OCI-LY1 (cell line): ENCODE measurements around the gene APBA3.

Source experiments
- H2AFZ ChIP-seq: fragments of 200-600 bp; sonication (generic), shearing (Covaris generic); 2 replicates; pipeline ENCODE4 v1.6.0; 2014; ENCODE audit warnings: antibody characterized with exemption, mild to moderate bottlenecking, low read length
- H3F3A ChIP-seq: fragments of 200-600 bp; sonication (generic), shearing (Covaris generic); 2 replicates; pipeline ENCODE4 v1.6.0; 2014; ENCODE audit warnings: mild to moderate bottlenecking, antibody characterized with exemption, low read length, moderate library complexity; ENCODE audit not compliant: insufficient read depth
- H3K27ac ChIP-seq: fragments of 200-600 bp; sonication (generic); 2 replicates; pipeline ENCODE4 v1.5.1; 2014; ENCODE audit warnings: low read length, mixed run types, mild to moderate bottlenecking, low read depth; ENCODE audit not compliant: poor library complexity, severe bottlenecking
- H3K27me3 ChIP-seq: fragments of 200-600 bp; sonication (generic); 2 replicates; pipeline ENCODE4 v1.6.0; 2014; ENCODE audit warnings: antibody characterized with exemption, mild to moderate bottlenecking, low read length, moderate library complexity; ENCODE audit not compliant: insufficient read depth
- H3K36me3 ChIP-seq: fragments of 200-600 bp; sonication (generic); 2 replicates; pipeline ENCODE4 v1.6.1; 2014; ENCODE audit warnings: mild to moderate bottlenecking, antibody characterized with exemption, low read length, moderate library complexity, mixed read lengths; ENCODE audit not compliant: insufficient read depth
- H3K4me1 ChIP-seq: fragments of 200-600 bp; sonication (generic); 2 replicates; pipeline ENCODE4 v1.5.1; 2014; ENCODE audit warnings: mild to moderate bottlenecking, low read length, moderate library complexity; ENCODE audit not compliant: insufficient read depth, severe bottlenecking
- H3K4me2 ChIP-seq: fragments of 200-600 bp; sonication (generic), shearing (Covaris generic); 2 replicates; pipeline ENCODE4 v1.6.1; 2014; ENCODE audit warnings: low read length
- H3K4me3 ChIP-seq: fragments of 200-600 bp; sonication (generic); 2 replicates; pipeline ENCODE4 v1.5.1; 2014; ENCODE audit warnings: low read length, low read depth, mild to moderate bottlenecking, mixed read lengths; ENCODE audit not compliant: poor library complexity, severe bottlenecking
- H3K79me2 ChIP-seq: fragments of 200-600 bp; shearing (Covaris generic); 2 replicates; pipeline ENCODE4 v1.6.1; 2016; ENCODE audit warnings: mixed run types, low read length, mixed read lengths; ENCODE audit not compliant: insufficient read depth
- H3K9ac ChIP-seq: fragments of 200-600 bp; sonication (generic), shearing (Covaris generic); 2 replicates; pipeline ENCODE4 v1.6.1; 2014; ENCODE audit warnings: mild to moderate bottlenecking, low read length, mixed read lengths
- H3K9me2 ChIP-seq: fragments of 200-600 bp; sonication (generic), shearing (Covaris generic); 2 replicates; pipeline ENCODE4 v1.6.1; 2014; ENCODE audit warnings: low read depth, mild to moderate bottlenecking, low read length, mixed read lengths
- H3K9me3 ChIP-seq: fragments of 200-600 bp; shearing (Covaris generic); 2 replicates; pipeline ENCODE4 v1.6.1; 2014; ENCODE audit warnings: low read length, mixed read lengths
- H4K20me1 ChIP-seq: fragments of 200-600 bp; sonication (generic), shearing (Covaris generic); 2 replicates; pipeline ENCODE4 v1.6.0; 2016; ENCODE audit warnings: mild to moderate bottlenecking, low read length; ENCODE audit not compliant: insufficient read depth
- CTCF ChIP-seq: fragments of 200-600 bp; sonication (generic), shearing (Covaris generic); IDR thresholded peaks from 2 replicates; pipeline ENCODE4 v1.5.1; 2017; ENCODE audit warnings: mild to moderate bottlenecking, antibody characterized with exemption, low read length, moderate library complexity, mixed read lengths
- EZH2 ChIP-seq: fragments of 200-600 bp; sonication (generic), shearing (Covaris generic); IDR thresholded peaks from 2 replicates; pipeline ENCODE4 v1.8.0; 2017; ENCODE audit warnings: borderline replicate concordance, mixed run types, mild to moderate bottlenecking, antibody characterized with exemption, low read length, moderate library complexity, mixed read lengths

Gene APBA3

GRCh38 chr19:3775831-3776230, 14.3 kb upstream of the APBA3 start:
- Histone ChIP-seq H3K9ac (no peak overlapping the region), H3K9me3 (no peaks in the 10 kb centered on the region; the same call in 1 of the 2 replicates), H2AFZ (no peak overlapping the region), H4K20me1 (no peaks in the 10 kb centered on the region), H3K27me3 (peaks cover 3% of the 10 kb centered on the region; the same call in 1 of the 2 replicates), H3K9me2 (no peaks in the 10 kb centered on the region), H3F3A (no peaks in the 10 kb centered on the region), H3K4me2 (no peak overlapping the region), H3K4me3 (no peak overlapping the region), H3K4me1 (no peaks in the 10 kb centered on the region), H3K36me3 (no peaks in the 10 kb centered on the region), H3K79me2 (no peaks in the 10 kb centered on the region), H3K27ac (no peak overlapping the region)
- TF ChIP-seq CTCF (no peak), EZH2 (no peak)

- H3K36me3 ChIP-seq = no peaks in the 10 kb centered on the region
- no peaks in the 10 kb centered on the region for H3K9me2 ChIP-seq
- no peak overlapping the region for H3K4me3 ChIP-seq
- no peak overlapping the region for H3K9ac ChIP-seq
- no peaks in the 10 kb centered on the region for H3K79me2 ChIP-seq
- TF ChIP-seq EZH2 (no peak), CTCF (no peak)
- H3K4me2 ChIP-seq = no peak overlapping the region
- no peaks in the 10 kb centered on the region for H3K9me3 ChIP-seq
- H4K20me1 ChIP-seq = no peaks in the 10 kb centered on the region
- H2AFZ ChIP-seq = no peak overlapping the region
- no peaks in the 10 kb centered on the region for H3F3A ChIP-seq
- no peaks in the 10 kb centered on the region for H3K4me1 ChIP-seq
- no peaks in the 10 kb centered on the region for H3K27me3 ChIP-seq
- no peak overlapping the region for H3K27ac ChIP-seq
Observed at GRCh38 chr19:3775374-3775711, 13.9 kb upstream of the APBA3 start.

GRCh38 chr19:3774621-3775373, 13.3 kb upstream of the APBA3 start:
- TF ChIP-seq EZH2 (no peak), CTCF (no peak)

More at GRCh38 chr19:3774621-3775373, 13.3 kb upstream of the APBA3 start:
- no peak overlapping the region for H3K4me3 ChIP-seq
- no peak overlapping the region for H3K27ac ChIP-seq
- no peaks in the 10 kb centered on the region for H4K20me1 ChIP-seq
- H2AFZ ChIP-seq = no peak overlapping the region
- no peaks in the 10 kb centered on the region for H3K27me3 ChIP-seq
- no peaks in the 10 kb centered on the region for H3K4me1 ChIP-seq
- no peaks in the 10 kb centered on the region for H3K9me2 ChIP-seq
- no peak overlapping the region for H3K9ac ChIP-seq
- no peaks in the 10 kb centered on the region for H3F3A ChIP-seq
- no peaks in the 10 kb centered on the region for H3K79me2 ChIP-seq
- no peaks in the 10 kb centered on the region for H3K36me3 ChIP-seq
- no peaks in the 10 kb centered on the region for H3K9me3 ChIP-seq
- H3K4me2 ChIP-seq = no peak overlapping the region
